CD4-positive, alpha-beta T cell treated with Interleukin-4 for 1 hour (primary cell): ENCODE results near the gene NAA80.

ENCODE experiments used
- DNase-seq, 2 donors: peaks; one replicate each; pipeline ENCODE4 v3.0.0-alpha.2; 2020 to 2022

NAA80 gene

GRCh38 chr3:50327943-50328691 lies 28.9 kb upstream of the NAA80 start, which contains the start of gene TUSC2:
TUSC2 (minus strand) TSS chr3:50328223; CDS start chr3:50328099, 124 bp downstream.
- peak; percentile 95 to 96 for DNase-seq

GRCh38 chr3:50327129-50327528 lies 27.9 kb upstream of the NAA80 start:
- no peak for DNase-seq

- no peak for DNase-seq
Measured at GRCh38 chr3:50326182-50326541, 27.0 kb upstream of the NAA80 start.

GRCh38 chr3:50325497-50326181 lies 26.4 kb upstream of the NAA80 start:
- no peak for DNase-seq

- no peak for DNase-seq
Measured at GRCh38 chr3:50325113-50325480, 25.9 kb upstream of the NAA80 start.

GRCh38 chr3:50324351-50325112 lies 25.3 kb upstream of the NAA80 start:
- peak; percentile 68 to 70 for DNase-seq

GRCh38 chr3:50323614-50324199 lies 24.5 kb upstream of the NAA80 start:
- DNase-seq, result no peak

- DNase-seq, result no peak
Measured at GRCh38 chr3:50323092-50323600, 23.9 kb upstream of the NAA80 start.

GRCh38 chr3:50322386-50323091 lies 23.3 kb upstream of the NAA80 start, which contains the start of gene HYAL2:
HYAL2 (minus strand) TSS chr3:50322745; CDS start chr3:50320489, 2,256 bp downstream.
- DNase-seq, result no peak

GRCh38 chr3:50322115-50322385 lies 22.8 kb upstream of the NAA80 start:
- DNase-seq, result no peak

GRCh38 chr3:50321336-50322114 lies 22.3 kb upstream of the NAA80 start:
- DNase-seq, result peak; percentile 84 to 87

- DNase-seq, result peak in 1 of 2 donors; percentile 54
Measured at GRCh38 chr3:50320853-50321335, 21.7 kb upstream of the NAA80 start.

- no peak for DNase-seq
Measured at GRCh38 chr3:50319894-50320625, 20.9 kb upstream of the NAA80 start.

GRCh38 chr3:50319181-50319893 lies 20.1 kb upstream of the NAA80 start:
- no peak for DNase-seq

GRCh38 chr3:50318615-50319014 lies 19.4 kb upstream of the NAA80 start:
- peak in 1 of 2 donors; percentile 24 for DNase-seq

- no peak for DNase-seq
Measured at GRCh38 chr3:50318163-50318562, 19.0 kb upstream of the NAA80 start.

- DNase-seq, result no peak
Measured at GRCh38 chr3:50317300-50317699, 18.1 kb upstream of the NAA80 start.

GRCh38 chr3:50316657-50317242 lies 17.5 kb upstream of the NAA80 start:
- DNase-seq, result peak; percentile 62 to 76

- no peak for DNase-seq
Measured at GRCh38 chr3:50314816-50315215, 15.6 kb upstream of the NAA80 start.

- no peak for DNase-seq
Measured at GRCh38 chr3:50314342-50314741, 15.1 kb upstream of the NAA80 start.
